Measurements from ENCODE around the gene CPPED1.

- no peak for TF ChIP-seq CTCF (IDR thresholded peaks at IDR 0.05; ENCODE audit: low read depth, low read length, poor library complexity, severe bottlenecking)
- no peak for TF ChIP-seq EZH2phosphoT487 (IDR thresholded peaks at IDR 0.05; ENCODE audit: borderline replicate concordance, low read length)
These were observed 113.7 kb downstream of the CPPED1 start for GRCh38 chr16:12690024-12690423.
